GM23338 (cell line): ENCODE data around the gene MFSD8. TPM values are rescaled to one million over a fixed set of nuclear protein-coding genes. Genes with fewer than 3 reads are reported as not detected.
"Not testable (repeated sequence)": the region's sequence is repeated elsewhere in the genome, so short reads cannot be mapped to it uniquely, and the experiment has no call there.

Source experiments
- ATAC-seq: fragments of 200-7000 bp; cut with Tn5 transposase; 3 replicates; pipeline ENCODE4 v1.9.1; 2020
- DNase-seq: peaks from one replicate; pipeline ENCODE4 v3.0.0-alpha.2; 2015; ENCODE audit warnings: low spot score
- H2AFZ ChIP-seq: fragments of 200-600 bp; sonication (generic); 2 replicates; pipeline ENCODE4 v1.8.0; 2016; ENCODE audit warnings: antibody characterized with exemption, mild to moderate bottlenecking, moderate library complexity
- H3F3A ChIP-seq: fragments of 200-600 bp; sonication (generic); replicated peaks from 2 replicates; pipeline ENCODE4 v1.8.0; 2017; ENCODE audit warnings: antibody characterized with exemption, mixed run types, low read depth
- H3K27ac ChIP-seq: fragments of 200-600 bp; sonication (generic); 2 replicates; pipeline ENCODE4 v1.6.1; 2016; ENCODE audit warnings: low read depth
- H3K27me3 ChIP-seq: fragments of 200-600 bp; sonication (generic); 2 replicates; pipeline ENCODE4 v1.8.0; 2016; ENCODE audit warnings: mild to moderate bottlenecking, mixed run types, moderate library complexity; ENCODE audit not compliant: insufficient read depth
- H3K36me3 ChIP-seq: fragments of 200-600 bp; sonication (generic); 2 replicates; pipeline ENCODE4 v1.8.0; 2016; ENCODE audit warnings: mild to moderate bottlenecking; ENCODE audit not compliant: insufficient read depth
- H3K4me1 ChIP-seq: fragments of 200-600 bp; sonication (generic); 2 replicates; pipeline ENCODE4 v1.8.0; 2016; ENCODE audit warnings: mild to moderate bottlenecking, moderate library complexity; ENCODE audit not compliant: insufficient read depth
- H3K4me2 ChIP-seq: fragments of 200-600 bp; sonication (generic); 2 replicates; pipeline ENCODE4 v1.7.1; 2017; ENCODE audit warnings: mixed run types
- H3K4me3 ChIP-seq: fragments of 200-600 bp; sonication (generic); 2 replicates; pipeline ENCODE4 v1.6.1; 2016; ENCODE audit warnings: mixed run types
- H3K79me2 ChIP-seq: fragments of 200-600 bp; sonication (generic); replicated peaks from 2 replicates; pipeline ENCODE4 v1.8.0; 2017; ENCODE audit warnings: mild to moderate bottlenecking; ENCODE audit not compliant: insufficient read depth
- H3K9me2 ChIP-seq: fragments of 200-600 bp; sonication (generic); 2 replicates; pipeline ENCODE4 v1.8.0; 2017; ENCODE audit not compliant: insufficient read depth
- H4K20me1 ChIP-seq: fragments of 200-600 bp; sonication (generic); replicated peaks from 2 replicates; pipeline ENCODE4 v1.8.0; 2017; ENCODE audit warnings: mild to moderate bottlenecking; ENCODE audit not compliant: insufficient read depth
- H3K27ac Mint-ChIP-seq: 2 replicates; pipeline ENCODE4 v1.8.0; 2020; ENCODE audit warnings: inconsistent platforms, mild to moderate bottlenecking, moderate library complexity, mixed read lengths
- H3K27me3 Mint-ChIP-seq: 3 replicates; pipeline ENCODE4 v1.8.0; 2022; ENCODE audit warnings: low read depth, mild to moderate bottlenecking, moderate library complexity, mixed read lengths, inconsistent platforms; ENCODE audit not compliant: insufficient read depth, poor library complexity
- H3K36me3 Mint-ChIP-seq: 3 replicates; pipeline ENCODE4 v1.8.0; 2021; ENCODE audit warnings: low read depth, mild to moderate bottlenecking, inconsistent platforms, moderate library complexity, mixed read lengths
- H3K4me1 Mint-ChIP-seq: 3 replicates; pipeline ENCODE4 v1.8.0; 2020; ENCODE audit warnings: mild to moderate bottlenecking, inconsistent platforms, mixed read lengths
- H3K4me3 Mint-ChIP-seq: 3 replicates; pipeline ENCODE4 v1.8.0; 2021; ENCODE audit warnings: moderate library complexity, mild to moderate bottlenecking, inconsistent platforms, mixed read lengths
- H3K9me3 Mint-ChIP-seq: 3 replicates; pipeline ENCODE4 v1.8.0; 2020; ENCODE audit warnings: moderate library complexity, mild to moderate bottlenecking, inconsistent platforms, mixed read lengths
- CREB1 ChIP-seq: fragments of 250-450 bp; sonication (Bioruptor Pico); IDR thresholded peaks from 2 replicates; pipeline ENCODE4 v1.5.0; 2020; ENCODE audit warnings: low read depth, mild to moderate bottlenecking, moderate library complexity
- CTCF ChIP-seq, 2 experiments: fragments of 200-600 bp in 1 of 2; sonication (generic) in 1 of 2; conservative IDR thresholded peaks; 2 replicates each; pipeline versions ENCODE4 v1.5.1 to v1.6.1; 2016 to 2017; ENCODE audit warnings: antibody characterized with exemption in 2 of 2, low read depth in 2 of 2, mild to moderate bottlenecking in 2 of 2, moderate library complexity in 1 of 2
- EZH2 ChIP-seq: fragments of 200-600 bp; sonication (generic); IDR thresholded peaks from one replicate; pipeline ENCODE4 v1.8.0; 2017; ENCODE audit warnings: antibody characterized with exemption, mild to moderate bottlenecking, low read depth; ENCODE audit not compliant: unreplicated experiment
- EZH2phosphoT487 ChIP-seq: fragments of 200-600 bp; sonication (generic); IDR thresholded peaks from one replicate; pipeline ENCODE4 v1.8.1; 2018; ENCODE audit warnings: antibody characterized with exemption; ENCODE audit not compliant: unreplicated experiment
- NANOG ChIP-seq: IDR thresholded peaks from 2 replicates; pipeline ENCODE4 v1.6.1; 2016; ENCODE audit warnings: antibody characterized with exemption, borderline replicate concordance
- REST ChIP-seq: IDR thresholded peaks from one replicate; pipeline ENCODE4 v1.6.1; 2018; ENCODE audit warnings: antibody characterized with exemption; ENCODE audit not compliant: unreplicated experiment
- STAT1 ChIP-seq: IDR thresholded peaks from one replicate; pipeline ENCODE4 v1.6.1; 2016; ENCODE audit warnings: antibody characterized with exemption; ENCODE audit not compliant: unreplicated experiment
- ZNF114 ChIP-seq: fragments of 250-450 bp; sonication (Bioruptor Pico); IDR thresholded peaks from 2 replicates; pipeline ENCODE4 v1.5.0; 2020; ENCODE audit warnings: mild to moderate bottlenecking, moderate library complexity
- ZNF331 ChIP-seq: fragments of 250-450 bp; sonication (Bioruptor Pico); IDR thresholded peaks from 2 replicates; pipeline ENCODE4 v1.5.0; 2020; ENCODE audit warnings: low read depth, mild to moderate bottlenecking, moderate library complexity
- polyA plus RNA-seq: library from polyadenylated mRNA; unstranded; fragments of >200 nt; fragmentation: Nextera tagmentation; extraction: Ambion mirVana; gene quantifications from 2 replicates; pipeline ENCODE4 v1.2.1, GENCODE V29; 2016
- total RNA-seq: library from RNA; depleted of rRNA; stranded (reverse); fragments of >200 nt; shearing (Covaris generic); gene quantifications from 2 replicates; pipeline ENCODE4 v1.2.3, GENCODE V29; 2014

The MFSD8 gene
- total and polyA plus RNA-seq, 2 experiments from 2014 or later, result 23.6 to 24.0 TPM

DNA sequence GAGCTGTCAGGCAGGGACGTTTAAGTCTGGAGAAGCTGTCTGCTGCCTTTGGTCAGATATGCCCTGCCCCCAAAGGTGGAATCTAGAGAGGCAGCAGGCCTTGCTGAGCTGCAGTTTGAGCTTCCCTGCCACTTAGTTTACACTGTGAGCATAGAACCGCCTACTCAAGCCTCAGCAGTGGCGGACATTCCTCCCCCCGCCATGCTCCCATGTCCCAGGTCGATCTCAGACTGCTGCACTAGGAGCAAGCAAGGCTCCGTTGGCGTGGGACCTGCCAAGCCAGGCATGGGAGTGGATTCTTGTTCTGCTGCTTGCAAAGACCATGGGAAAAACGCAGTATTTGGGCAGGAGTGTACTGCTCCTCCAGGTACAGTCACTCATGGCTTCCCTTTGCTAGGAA, 59.9 kb downstream of the MFSD8 start:
- Histone ChIP-seq H3K36me3 (no peaks in the 10 kb centered on the region), H3K4me2 (no peak overlapping the region), H4K20me1 (no peaks in the 10 kb centered on the region), H3K4me3 (no peak overlapping the region), H3K4me1 (no peaks in the 10 kb centered on the region), H3K79me2 (no peaks in the 10 kb centered on the region), H2AFZ (no peak overlapping the region), H3K27ac (no peak overlapping the region), H3F3A (no peaks in the 10 kb centered on the region), H3K27me3 (no peaks in the 10 kb centered on the region), H3K9me2 (no peaks in the 10 kb centered on the region)
- Mint-ChIP-seq H3K4me1 (no peaks in the 10 kb centered on the region), H3K27ac (no peak overlapping the region), H3K27me3 (no peaks in the 10 kb centered on the region), H3K36me3 (peaks cover 8% of the 10 kb centered on the region), H3K4me3 (no peak overlapping the region), H3K9me3 (peaks cover 3% of the 10 kb centered on the region; the same call in 2 of the 3 replicates)
- DNase-seq, result no peak
- ATAC-seq, result no peak
- TF ChIP-seq EZH2, result no peak

GRCh38 chr4:127899682-127900081, 65.3 kb downstream of the MFSD8 start:
- not testable (repeated sequence) for ATAC-seq, H3K4me1 Mint-ChIP-seq, H3K27me3 ChIP-seq, H3F3A ChIP-seq, H3K4me2 ChIP-seq, H4K20me1 ChIP-seq, H3K4me3 Mint-ChIP-seq, DNase-seq, H2AFZ ChIP-seq, H3K4me1 ChIP-seq, H3K27ac ChIP-seq, H3K27ac Mint-ChIP-seq, H3K9me2 ChIP-seq, H3K79me2 ChIP-seq, H3K4me3 ChIP-seq, H3K9me3 Mint-ChIP-seq, H3K27me3 Mint-ChIP-seq
- peaks cover 36% of the 10 kb centered on the region for H3K36me3 ChIP-seq
- peaks cover 47% of the 10 kb centered on the region for H3K36me3 Mint-ChIP-seq

DNA sequence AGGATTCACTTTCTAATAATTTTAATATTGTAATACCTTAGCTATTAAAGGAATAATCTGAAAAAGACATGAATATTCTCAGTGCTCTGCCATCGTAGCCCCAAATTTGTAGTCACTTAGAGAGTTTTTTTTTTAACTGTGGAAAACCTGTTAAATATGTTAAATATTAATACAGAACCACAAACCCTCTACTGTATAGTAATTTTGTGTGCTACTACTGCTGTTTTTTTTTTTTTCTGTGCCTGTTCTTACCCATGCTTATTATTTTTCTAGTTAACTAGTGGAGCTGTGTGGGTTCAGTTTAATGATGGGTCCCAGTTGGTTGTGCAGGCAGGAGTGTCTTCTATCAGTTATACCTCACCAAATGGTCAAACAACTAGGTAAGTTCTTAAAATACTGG, 68.4 kb downstream of the MFSD8 start:
- Histone ChIP-seq H3K36me3 (peaks cover 63% of the 10 kb centered on the region), H3K27ac (no peak overlapping the region), H3K4me2 (no peak overlapping the region), H3K9me2 (no peaks in the 10 kb centered on the region), H3K27me3 (no peaks in the 10 kb centered on the region), H3K4me3 (no peak overlapping the region), H4K20me1 (no peaks in the 10 kb centered on the region), H2AFZ (no peak overlapping the region), H3F3A (no peaks in the 10 kb centered on the region), H3K79me2 (no peaks in the 10 kb centered on the region), H3K4me1 (no peaks in the 10 kb centered on the region)
- no peak overlapping the region for H3K4me3 Mint-ChIP-seq
- DNase-seq, result no peak
- no peak for ATAC-seq
- TF ChIP-seq NANOG, result no peak
- no peak for TF ChIP-seq ZNF331 (CRISPR knock-in tag)
- no peak for TF ChIP-seq STAT1
- no peak for TF ChIP-seq ZNF114 (CRISPR knock-in tag)
- TF ChIP-seq CREB1 (CRISPR knock-in tag), result no peak
- TF ChIP-seq EZH2phosphoT487, result no peak
- H3K4me1 Mint-ChIP-seq, result no peaks in the 10 kb centered on the region
- peaks cover 70% of the 10 kb centered on the region for H3K36me3 Mint-ChIP-seq
- H3K27me3 Mint-ChIP-seq, result no peaks in the 10 kb centered on the region
- H3K27ac Mint-ChIP-seq, result no peak overlapping the region
- H3K9me3 Mint-ChIP-seq, result peaks cover 8% of the 10 kb centered on the region; the same call in 2 of the 3 replicates

GRCh38 chr4:127896069-127896468, 68.9 kb downstream of the MFSD8 start:
- ATAC-seq, result no peak
- H3K4me3 Mint-ChIP-seq, result no peak overlapping the region
- TF ChIP-seq REST, result no peak
- TF ChIP-seq STAT1, result no peak
- no peak for TF ChIP-seq EZH2
- TF ChIP-seq CTCF (conservative IDR thresholded peaks at IDR 0.05; ENCODE audit: low read depth in 2 of 2), result no peak

More at GRCh38 chr4:127896069-127896468, 68.9 kb downstream of the MFSD8 start:
- DNase-seq, result no peak
- Histone ChIP-seq H3K36me3 (peaks cover 67% of the 10 kb centered on the region), H3K79me2 (no peaks in the 10 kb centered on the region), H3F3A (no peaks in the 10 kb centered on the region), H4K20me1 (no peaks in the 10 kb centered on the region), H3K27ac (no peak overlapping the region), H3K27me3 (no peaks in the 10 kb centered on the region), H3K4me3 (no peak overlapping the region), H3K4me1 (no peaks in the 10 kb centered on the region), H3K4me2 (no peak overlapping the region), H2AFZ (no peak overlapping the region), H3K9me2 (no peaks in the 10 kb centered on the region)
- H3K27ac Mint-ChIP-seq, result no peak overlapping the region
- H3K9me3 Mint-ChIP-seq, result peaks cover 8% of the 10 kb centered on the region; the same call in 2 of the 3 replicates
- no peaks in the 10 kb centered on the region for H3K4me1 Mint-ChIP-seq
- no peaks in the 10 kb centered on the region for H3K27me3 Mint-ChIP-seq
- H3K36me3 Mint-ChIP-seq, result peaks cover 71% of the 10 kb centered on the region
